Osteoblast (primary cell): ENCODE data around the gene ARHGAP15. TPM values are rescaled to one million over a fixed set of nuclear protein-coding genes. Genes with fewer than 3 reads are reported as not detected.

Experiments
- DNase-seq: peaks from one replicate; pipeline ENCODE4 v3.0.0; 2011; ENCODE audit warnings: low spot score, mixed read lengths; ENCODE audit not compliant: insufficient read length; ENCODE audit errors: missing footprints
- H2AFZ ChIP-seq: 2 replicates; pipeline ENCODE4 v1.6.0; 2011; ENCODE audit warnings: mild to moderate bottlenecking, low read length
- H3K27ac ChIP-seq: 2 replicates; pipeline ENCODE4 v1.5.1; 2011; ENCODE audit warnings: mild to moderate bottlenecking, low read depth, low read length, moderate library complexity
- H3K27me3 ChIP-seq: 2 replicates; pipeline ENCODE4 v1.6.0; 2012; ENCODE audit warnings: mild to moderate bottlenecking, control low read depth, inconsistent platforms, low read length, moderate library complexity; ENCODE audit not compliant: insufficient read depth
- H3K36me3 ChIP-seq: 2 replicates; pipeline ENCODE4 v1.5.1; 2011; ENCODE audit warnings: mild to moderate bottlenecking, low read length, control low read depth, moderate library complexity; ENCODE audit not compliant: insufficient read depth
- H3K4me1 ChIP-seq: 2 replicates; pipeline ENCODE4 v1.5.1; 2011; ENCODE audit warnings: mild to moderate bottlenecking, low read length, control low read depth, moderate library complexity; ENCODE audit not compliant: insufficient read depth
- H3K4me2 ChIP-seq: 2 replicates; pipeline ENCODE4 v1.6.0; 2011; ENCODE audit warnings: mild to moderate bottlenecking, low read length; ENCODE audit not compliant: insufficient read depth
- H3K4me3 ChIP-seq: fragments of 200-600 bp; sonication (generic); 3 replicates; pipeline ENCODE4 v1.5.1; 2012; ENCODE audit warnings: mild to moderate bottlenecking, low read length, inconsistent platforms; ENCODE audit not compliant: insufficient read depth
- H3K79me2 ChIP-seq: 2 replicates; pipeline ENCODE4 v1.6.0; 2012; ENCODE audit warnings: mild to moderate bottlenecking, low read length, control low read depth, inconsistent platforms; ENCODE audit not compliant: insufficient read depth
- H3K9me3 ChIP-seq: 2 replicates; pipeline ENCODE4 v1.5.1; 2011; ENCODE audit warnings: low read depth, low read length, control low read depth
- H4K20me1 ChIP-seq: 2 replicates; pipeline ENCODE4 v1.6.0; 2012; ENCODE audit warnings: mild to moderate bottlenecking, low read length, control low read depth; ENCODE audit not compliant: insufficient read depth
- CTCF ChIP-seq: IDR thresholded peaks from 2 replicates; pipeline ENCODE4 v1.5.1; 2011; ENCODE audit warnings: mild to moderate bottlenecking, low read depth, low read length, moderate library complexity; ENCODE audit errors: extremely low read depth
- total RNA-seq: library from RNA; depleted of rRNA; stranded (reverse); fragments of >200 nt; gene quantifications from 2 replicates; pipeline ENCODE4 v1.2.3, GENCODE V29; 2012

Gene ARHGAP15
- total RNA-seq, 1 donor = 2.2 TPM

GRCh38 chr2:143623909-143624260 is 494.7 kb downstream of the ARHGAP15 start:
- Histone ChIP-seq H3K4me1 (no peaks in the 10 kb centered on the region), H4K20me1 (no peaks in the 10 kb centered on the region), H3K27me3 (no peaks in the 10 kb centered on the region), H3K27ac (no peak overlapping the region), H3K9me3 (no peaks in the 10 kb centered on the region), H2AFZ (peak overlapping the region; percentile 44), H3K79me2 (no peaks in the 10 kb centered on the region), H3K4me3 (no peak overlapping the region), H3K4me2 (no peak overlapping the region), H3K36me3 (no peaks in the 10 kb centered on the region)
- no peak for TF ChIP-seq CTCF
- no peak for DNase-seq

GRCh38 chr2:143629340-143629739 is 500.1 kb downstream of the ARHGAP15 start:
- H3K79me2 ChIP-seq = no peaks in the 10 kb centered on the region
- no peaks in the 10 kb centered on the region for H4K20me1 ChIP-seq
- H3K4me2 ChIP-seq = no peak overlapping the region
- DNase-seq = peak; percentile 5
- H3K9me3 ChIP-seq = no peaks in the 10 kb centered on the region
- no peaks in the 10 kb centered on the region for H3K36me3 ChIP-seq
- H3K27ac ChIP-seq = no peak overlapping the region
- H2AFZ ChIP-seq = no peak overlapping the region
- H3K4me3 ChIP-seq = no peak overlapping the region
- H3K27me3 ChIP-seq = no peaks in the 10 kb centered on the region
- no peak for TF ChIP-seq CTCF
- no peaks in the 10 kb centered on the region for H3K4me1 ChIP-seq

GRCh38 chr2:143632751-143633374 is 503.6 kb downstream of the ARHGAP15 start:
- Histone ChIP-seq H3K27me3 (no peaks in the 10 kb centered on the region), H3K4me2 (no peak overlapping the region), H3K9me3 (no peaks in the 10 kb centered on the region), H3K79me2 (no peaks in the 10 kb centered on the region), H3K4me1 (no peaks in the 10 kb centered on the region), H3K36me3 (no peaks in the 10 kb centered on the region), H4K20me1 (no peaks in the 10 kb centered on the region), H2AFZ (no peak overlapping the region), H3K4me3 (no peak overlapping the region), H3K27ac (no peak overlapping the region)
- no peak for DNase-seq
- TF ChIP-seq CTCF = no peak

- no peaks in the 10 kb centered on the region for H3K9me3 ChIP-seq
- no peaks in the 10 kb centered on the region for H3K79me2 ChIP-seq
- TF ChIP-seq CTCF = no peak
- no peak for DNase-seq
- H3K36me3 ChIP-seq = no peaks in the 10 kb centered on the region
- H4K20me1 ChIP-seq = no peaks in the 10 kb centered on the region
- H3K27me3 ChIP-seq = no peaks in the 10 kb centered on the region
- H3K27ac ChIP-seq = no peak overlapping the region
- no peaks in the 10 kb centered on the region for H3K4me1 ChIP-seq
- no peak overlapping the region for H3K4me3 ChIP-seq
- no peak overlapping the region for H2AFZ ChIP-seq
- no peak overlapping the region for H3K4me2 ChIP-seq
Measured at GRCh38 chr2:143633419-143633818, 504.2 kb downstream of the ARHGAP15 start.
